ENCODE measurements around the gene BSDC1. TPM values are rescaled to one million over a fixed set of nuclear protein-coding genes. Genes with fewer than 3 reads are reported as not detected.
A peak's percentile ranks its signal among the peaks of the same experiment; 100 is the strongest.
"Not testable (repeated sequence)": the region's sequence is repeated elsewhere in the genome, so short reads cannot be mapped to it uniquely, and the experiment has no call there.

The BSDC1 gene
- total RNA-seq, 1 donor from 2014 or later = 56.7 TPM

DNA sequence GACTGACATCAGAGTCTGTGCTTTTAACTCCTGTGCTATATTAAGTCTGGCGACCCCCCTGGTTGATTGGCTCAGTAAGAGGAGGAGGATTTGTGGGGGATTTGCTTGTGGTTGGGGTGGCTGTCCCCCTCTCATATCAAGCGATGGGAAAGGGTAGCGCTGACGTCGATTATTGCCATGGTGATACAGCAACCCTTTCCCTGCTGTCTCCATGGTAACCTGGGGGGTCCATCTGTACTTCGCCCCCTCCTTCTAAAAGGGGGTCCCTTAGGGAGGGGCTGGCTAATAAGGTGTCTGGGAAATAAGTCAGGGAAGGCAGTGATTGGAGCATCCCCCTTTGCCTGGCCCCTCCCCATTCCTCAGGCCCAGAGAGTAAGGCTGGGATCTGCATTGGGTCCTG is 36.6 kb downstream of the BSDC1 start:
- no peak for DNase-seq (ENCODE audit: low read depth)
- TF ChIP-seq, protein P1, sequence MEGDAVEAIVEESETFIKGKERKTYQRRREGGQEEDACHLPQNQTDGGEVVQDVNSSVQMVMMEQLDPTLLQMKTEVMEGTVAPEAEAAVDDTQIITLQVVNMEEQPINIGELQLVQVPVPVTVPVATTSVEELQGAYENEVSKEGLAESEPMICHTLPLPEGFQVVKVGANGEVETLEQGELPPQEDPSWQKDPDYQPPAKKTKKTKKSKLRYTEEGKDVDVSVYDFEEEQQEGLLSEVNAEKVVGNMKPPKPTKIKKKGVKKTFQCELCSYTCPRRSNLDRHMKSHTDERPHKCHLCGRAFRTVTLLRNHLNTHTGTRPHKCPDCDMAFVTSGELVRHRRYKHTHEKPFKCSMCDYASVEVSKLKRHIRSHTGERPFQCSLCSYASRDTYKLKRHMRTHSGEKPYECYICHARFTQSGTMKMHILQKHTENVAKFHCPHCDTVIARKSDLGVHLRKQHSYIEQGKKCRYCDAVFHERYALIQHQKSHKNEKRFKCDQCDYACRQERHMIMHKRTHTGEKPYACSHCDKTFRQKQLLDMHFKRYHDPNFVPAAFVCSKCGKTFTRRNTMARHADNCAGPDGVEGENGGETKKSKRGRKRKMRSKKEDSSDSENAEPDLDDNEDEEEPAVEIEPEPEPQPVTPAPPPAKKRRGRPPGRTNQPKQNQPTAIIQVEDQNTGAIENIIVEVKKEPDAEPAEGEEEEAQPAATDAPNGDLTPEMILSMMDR (conservative IDR thresholded peaks at IDR 0.05; ENCODE audit: low read depth, low read length) = no peak
- H3K4me3 ChIP-seq (ENCODE audit: low read depth, low read length) = no peak overlapping the region

GRCh38 chr1:32356478-32356877 is 37.8 kb downstream of the BSDC1 start:
- TF ChIP-seq, protein P1 (conservative IDR thresholded peaks at IDR 0.05; ENCODE audit: low read depth, low read length) = no peak
- no peak for DNase-seq (ENCODE audit: low read depth)
- H3K4me3 ChIP-seq (ENCODE audit: low read depth, low read length) = no peak overlapping the region

GRCh38 chr1:32355778-32356177 is 38.5 kb downstream of the BSDC1 start:
- H3K4me3 ChIP-seq (ENCODE audit: low read depth, low read length); DNase-seq (ENCODE audit: low read depth): not testable (repeated sequence)

GRCh38 chr1:32353886-32354570 is 40.2 kb downstream of the BSDC1 start:
- TF ChIP-seq, protein P1 (conservative IDR thresholded peaks at IDR 0.05; ENCODE audit: low read depth, low read length) = no peak
- no peak overlapping the region for H3K4me3 ChIP-seq (ENCODE audit: low read depth, low read length)
- DNase-seq (ENCODE audit: low read depth) = no peak

- H3K4me3 ChIP-seq (ENCODE audit: low read depth, low read length) = no peak overlapping the region
- TF ChIP-seq, protein P1 (conservative IDR thresholded peaks at IDR 0.05; ENCODE audit: low read depth, low read length) = no peak
- no peak for DNase-seq (ENCODE audit: low read depth)
Observed at GRCh38 chr1:32353431-32353830, 40.8 kb downstream of the BSDC1 start.

DNA sequence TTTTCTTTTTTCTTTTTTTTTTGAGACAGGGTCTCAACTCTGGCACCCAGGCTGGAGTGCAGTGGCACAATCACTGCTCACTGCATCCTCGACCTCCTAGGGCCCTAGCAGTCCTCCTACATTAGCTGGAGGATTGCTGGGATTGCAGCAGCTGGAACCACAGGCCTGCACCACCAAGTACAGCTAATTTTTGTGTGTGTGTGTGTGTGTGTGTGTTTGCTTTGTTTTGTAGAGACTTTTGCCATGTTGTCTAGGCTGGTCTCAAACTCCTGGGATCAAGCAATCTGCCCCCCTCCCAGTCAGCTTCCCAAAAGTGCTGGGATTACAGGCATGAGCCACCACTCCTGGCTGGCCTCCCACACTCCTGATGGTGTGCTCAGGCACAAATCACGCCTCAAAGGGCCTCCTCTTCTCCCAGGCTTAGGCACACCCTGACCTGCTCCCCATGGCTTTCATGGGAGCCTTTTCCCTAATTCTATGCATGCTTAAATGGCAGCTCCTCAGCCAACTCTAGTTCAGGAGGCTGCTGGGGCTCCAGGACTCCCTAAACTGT is 41.3 kb downstream of the BSDC1 start:
- DNase-seq (ENCODE audit: low read depth) = no peak
- no peak overlapping the region for H3K4me3 ChIP-seq (ENCODE audit: low read depth, low read length)
- TF ChIP-seq, protein P1 (conservative IDR thresholded peaks at IDR 0.05; ENCODE audit: low read depth, low read length) = no peak

GRCh38 chr1:32352239-32352745 is 41.9 kb downstream of the BSDC1 start:
- TF ChIP-seq, protein P1 (conservative IDR thresholded peaks at IDR 0.05; ENCODE audit: low read depth, low read length) = no peak
- DNase-seq (ENCODE audit: low read depth) = no peak

More at GRCh38 chr1:32352239-32352745, 41.9 kb downstream of the BSDC1 start:
- peak overlapping the region; percentile 77 for H3K4me3 ChIP-seq (ENCODE audit: low read depth, low read length)

Measured in epithelial cell of proximal tubule (primary cell).